Activated naive CD8-positive, alpha-beta T cell (primary cell): Measurements from ENCODE around the gene GLI2.
A peak's percentile ranks its signal among the peaks of the same experiment; 100 is the strongest.

Experiments
- H3K27ac Mint-ChIP-seq: one replicate; pipeline ENCODE4 v1.8.0; 2021; ENCODE audit warnings: mixed read lengths
- H3K27me3 Mint-ChIP-seq: one replicate; pipeline ENCODE4 v1.8.0; 2021; ENCODE audit warnings: mixed read lengths
- H3K36me3 Mint-ChIP-seq: one replicate; pipeline ENCODE4 v1.8.0; 2021; ENCODE audit warnings: mixed read lengths
- H3K4me1 Mint-ChIP-seq: one replicate; pipeline ENCODE4 v1.8.0; 2021; ENCODE audit warnings: low read depth, mixed read lengths
- H3K4me3 Mint-ChIP-seq: one replicate; pipeline ENCODE4 v1.8.0; 2021; ENCODE audit warnings: mild to moderate bottlenecking, mixed read lengths
- H3K9me3 Mint-ChIP-seq: one replicate; pipeline ENCODE4 v1.8.0; 2021; ENCODE audit warnings: low read depth, mixed read lengths

The GLI2 gene

GRCh38 chr2:120735746-120736170 lies at the start of gene GLI2:
TSS of gene GLI2 (plus strand) at chr2:120735868. CDS start at chr2:120797321, 61,453 bp downstream.
- no peaks in the 10 kb centered on the region for H3K36me3 Mint-ChIP-seq
- peaks cover 5% of the 10 kb centered on the region for H3K4me1 Mint-ChIP-seq
- H3K4me3 Mint-ChIP-seq, result peak within 1 kb of the TSS; percentile 20
- H3K27ac Mint-ChIP-seq, result no peak within 1 kb of the TSS
- no peaks in the 10 kb centered on the region for H3K9me3 Mint-ChIP-seq
- H3K27me3 Mint-ChIP-seq, result peaks cover 31% of the 10 kb centered on the region

- Mint-ChIP-seq H3K27me3 (peaks cover 3% of the 10 kb centered on the region), H3K4me1 (no peaks in the 10 kb centered on the region), H3K36me3 (no peaks in the 10 kb centered on the region)
Observed at GRCh38 chr2:120685974-120686297, 49.7 kb upstream of the GLI2 start.

GRCh38 chr2:120686511-120687168 lies 49.0 kb upstream of the GLI2 start:
- no peaks in the 10 kb centered on the region for H3K36me3 Mint-ChIP-seq
- no peaks in the 10 kb centered on the region for H3K9me3 Mint-ChIP-seq
- H3K4me3 Mint-ChIP-seq, result no peak overlapping the region
- no peaks in the 10 kb centered on the region for H3K4me1 Mint-ChIP-seq
- H3K27ac Mint-ChIP-seq, result no peak overlapping the region
- peaks cover 3% of the 10 kb centered on the region for H3K27me3 Mint-ChIP-seq

More at GRCh38 chr2:120685974-120686297, 49.7 kb upstream of the GLI2 start:
- no peaks in the 10 kb centered on the region for H3K9me3 Mint-ChIP-seq
- no peak overlapping the region for H3K4me3 Mint-ChIP-seq
- no peak overlapping the region for H3K27ac Mint-ChIP-seq

GRCh38 chr2:120687210-120687609 lies 48.5 kb upstream of the GLI2 start:
- no peak overlapping the region for H3K27ac Mint-ChIP-seq
- no peaks in the 10 kb centered on the region for H3K4me1 Mint-ChIP-seq
- no peaks in the 10 kb centered on the region for H3K36me3 Mint-ChIP-seq
- H3K27me3 Mint-ChIP-seq, result peaks cover 3% of the 10 kb centered on the region
- H3K4me3 Mint-ChIP-seq, result no peak overlapping the region
- no peaks in the 10 kb centered on the region for H3K9me3 Mint-ChIP-seq

GRCh38 chr2:120690521-120690920 lies 45.1 kb upstream of the GLI2 start:
- H3K27ac Mint-ChIP-seq, result no peak overlapping the region
- no peaks in the 10 kb centered on the region for H3K9me3 Mint-ChIP-seq
- H3K4me1 Mint-ChIP-seq, result peaks cover 3% of the 10 kb centered on the region
- peaks cover 17% of the 10 kb centered on the region for H3K27me3 Mint-ChIP-seq
- no peaks in the 10 kb centered on the region for H3K36me3 Mint-ChIP-seq
- no peak overlapping the region for H3K4me3 Mint-ChIP-seq

GRCh38 chr2:120691410-120691809 lies 44.3 kb upstream of the GLI2 start:
- peaks cover 21% of the 10 kb centered on the region for H3K27me3 Mint-ChIP-seq
- no peak overlapping the region for H3K27ac Mint-ChIP-seq
- peaks cover 6% of the 10 kb centered on the region for H3K4me1 Mint-ChIP-seq
- H3K4me3 Mint-ChIP-seq, result no peak overlapping the region
- no peaks in the 10 kb centered on the region for H3K9me3 Mint-ChIP-seq
- H3K36me3 Mint-ChIP-seq, result no peaks in the 10 kb centered on the region

GRCh38 chr2:120692691-120693090 lies 43.0 kb upstream of the GLI2 start:
- no peaks in the 10 kb centered on the region for H3K36me3 Mint-ChIP-seq
- H3K27me3 Mint-ChIP-seq, result peaks cover 26% of the 10 kb centered on the region
- no peak overlapping the region for H3K27ac Mint-ChIP-seq
- no peak overlapping the region for H3K4me3 Mint-ChIP-seq
- no peaks in the 10 kb centered on the region for H3K9me3 Mint-ChIP-seq
- H3K4me1 Mint-ChIP-seq, result peaks cover 6% of the 10 kb centered on the region

- H3K4me1 Mint-ChIP-seq, result peaks cover 6% of the 10 kb centered on the region
- peaks cover 26% of the 10 kb centered on the region for H3K27me3 Mint-ChIP-seq
- H3K27ac Mint-ChIP-seq, result no peak overlapping the region
- H3K36me3 Mint-ChIP-seq, result no peaks in the 10 kb centered on the region
- H3K9me3 Mint-ChIP-seq, result no peaks in the 10 kb centered on the region
- H3K4me3 Mint-ChIP-seq, result no peak overlapping the region
Observed at GRCh38 chr2:120693121-120693520, 42.5 kb upstream of the GLI2 start.

- Mint-ChIP-seq H3K4me3 (no peak overlapping the region), H3K4me1 (peaks cover 6% of the 10 kb centered on the region), H3K27me3 (peaks cover 26% of the 10 kb centered on the region), H3K36me3 (no peaks in the 10 kb centered on the region), H3K9me3 (no peaks in the 10 kb centered on the region), H3K27ac (no peak overlapping the region)
Observed at GRCh38 chr2:120694034-120694433, 41.6 kb upstream of the GLI2 start.

- Mint-ChIP-seq H3K4me3 (no peak overlapping the region), H3K36me3 (no peaks in the 10 kb centered on the region), H3K27ac (no peak overlapping the region), H3K27me3 (peaks cover 26% of the 10 kb centered on the region), H3K4me1 (peaks cover 6% of the 10 kb centered on the region), H3K9me3 (no peaks in the 10 kb centered on the region)
Observed at GRCh38 chr2:120697471-120697870, 38.2 kb upstream of the GLI2 start.

GRCh38 chr2:120699292-120699691 lies 36.4 kb upstream of the GLI2 start:
- no peaks in the 10 kb centered on the region for H3K36me3 Mint-ChIP-seq
- no peaks in the 10 kb centered on the region for H3K9me3 Mint-ChIP-seq
- H3K4me3 Mint-ChIP-seq, result no peak overlapping the region
- peaks cover 6% of the 10 kb centered on the region for H3K4me1 Mint-ChIP-seq
- peaks cover 14% of the 10 kb centered on the region for H3K27me3 Mint-ChIP-seq
- no peak overlapping the region for H3K27ac Mint-ChIP-seq

GRCh38 chr2:120700659-120701058 lies 35.0 kb upstream of the GLI2 start:
- Mint-ChIP-seq H3K9me3 (no peaks in the 10 kb centered on the region), H3K27me3 (peaks cover 10% of the 10 kb centered on the region), H3K27ac (no peak overlapping the region), H3K4me3 (no peak overlapping the region), H3K4me1 (peaks cover 2% of the 10 kb centered on the region), H3K36me3 (no peaks in the 10 kb centered on the region)

GRCh38 chr2:120701096-120701495 lies 34.6 kb upstream of the GLI2 start:
- H3K9me3 Mint-ChIP-seq, result no peaks in the 10 kb centered on the region
- no peaks in the 10 kb centered on the region for H3K36me3 Mint-ChIP-seq
- H3K27ac Mint-ChIP-seq, result no peak overlapping the region
- peaks cover 10% of the 10 kb centered on the region for H3K27me3 Mint-ChIP-seq
- no peaks in the 10 kb centered on the region for H3K4me1 Mint-ChIP-seq
- H3K4me3 Mint-ChIP-seq, result no peak overlapping the region

GRCh38 chr2:120701499-120701898 lies 34.2 kb upstream of the GLI2 start:
- no peaks in the 10 kb centered on the region for H3K9me3 Mint-ChIP-seq
- no peaks in the 10 kb centered on the region for H3K36me3 Mint-ChIP-seq
- peaks cover 8% of the 10 kb centered on the region for H3K27me3 Mint-ChIP-seq
- H3K27ac Mint-ChIP-seq, result no peak overlapping the region
- H3K4me3 Mint-ChIP-seq, result no peak overlapping the region
- no peaks in the 10 kb centered on the region for H3K4me1 Mint-ChIP-seq

- Mint-ChIP-seq H3K4me3 (no peak overlapping the region), H3K27me3 (peaks cover 5% of the 10 kb centered on the region), H3K9me3 (no peaks in the 10 kb centered on the region), H3K36me3 (no peaks in the 10 kb centered on the region), H3K27ac (no peak overlapping the region), H3K4me1 (no peaks in the 10 kb centered on the region)
Observed at GRCh38 chr2:120702061-120702460, 33.6 kb upstream of the GLI2 start.

GRCh38 chr2:120702801-120703200 lies 32.9 kb upstream of the GLI2 start:
- Mint-ChIP-seq H3K4me1 (no peaks in the 10 kb centered on the region), H3K27ac (no peak overlapping the region), H3K9me3 (no peaks in the 10 kb centered on the region), H3K36me3 (no peaks in the 10 kb centered on the region), H3K4me3 (no peak overlapping the region), H3K27me3 (peaks cover 3% of the 10 kb centered on the region)
